HUES64 (cell line): ENCODE results near the gene PDXK.

Source experiments
- H3K27ac ChIP-seq: 2 replicates; pipeline ENCODE4 v1.7.0; 2013; ENCODE audit warnings: low read depth, low read length, inconsistent platforms
- H3K27me3 ChIP-seq: 2 replicates; pipeline ENCODE4 v1.6.1; 2013; ENCODE audit warnings: mild to moderate bottlenecking, low read length; ENCODE audit not compliant: insufficient read depth
- H3K36me3 ChIP-seq: 2 replicates; pipeline ENCODE4 v1.6.1; 2013; ENCODE audit warnings: mild to moderate bottlenecking, low read length; ENCODE audit not compliant: insufficient read depth
- H3K4me1 ChIP-seq: 2 replicates; pipeline ENCODE4 v1.6.1; 2013; ENCODE audit warnings: mild to moderate bottlenecking, low read length, moderate library complexity; ENCODE audit not compliant: insufficient read depth
- H3K4me3 ChIP-seq: 2 replicates; pipeline ENCODE4 v1.5.1; 2013; ENCODE audit warnings: mild to moderate bottlenecking, low read length, moderate library complexity
- H3K9ac ChIP-seq: 2 replicates; pipeline ENCODE4 v1.6.1; 2013; ENCODE audit warnings: mild to moderate bottlenecking, low read depth, low read length
- H3K9me3 ChIP-seq: 2 replicates; pipeline ENCODE4 v1.6.1; 2013; ENCODE audit warnings: low read depth, low read length; ENCODE audit not compliant: insufficient read depth
- WGBS: fragments of 150-250, 120-280 bp; methylation state at CpG from one replicate; pipeline ENCODE4 v1.1.7; 2013; ENCODE audit warnings: missing lambda C conversion rate; 5-methylcytosine and 5-hydroxymethylcytosine counted together

Gene PDXK

DNA sequence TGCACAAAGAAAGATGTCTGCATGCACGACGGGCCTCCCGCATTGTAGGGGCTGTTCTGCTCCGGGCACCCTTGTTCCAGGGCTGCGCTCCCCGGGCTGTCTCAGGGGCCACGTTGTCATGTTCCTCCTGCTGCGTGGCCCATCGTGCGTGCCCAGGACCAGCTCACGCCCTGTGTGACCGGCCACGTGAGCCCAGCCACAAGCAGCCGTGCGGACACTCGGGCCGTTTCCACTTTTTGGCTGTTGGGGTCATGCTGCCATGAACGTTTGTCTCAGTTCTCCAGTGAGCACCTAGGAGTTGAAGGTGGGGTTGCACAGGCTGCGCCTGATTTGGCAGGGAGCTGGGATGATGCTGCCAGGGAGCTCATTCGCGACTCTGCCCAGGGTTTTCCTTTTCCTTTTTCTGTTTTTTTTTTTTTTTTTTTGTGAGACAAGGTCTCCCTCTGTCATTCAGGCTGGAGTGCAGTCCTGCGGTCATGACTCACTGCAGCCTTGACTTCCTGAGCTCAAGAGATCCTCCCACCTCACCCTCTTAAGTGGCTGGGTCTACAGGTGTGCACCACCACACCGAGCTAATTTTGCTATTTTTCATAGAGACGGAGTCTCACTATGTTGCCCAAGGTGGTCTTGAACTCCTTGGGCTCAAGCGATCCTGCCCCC lies 17.4 kb downstream of the PDXK start:
- no peaks in the 10 kb centered on the region for H3K9me3 ChIP-seq
- H3K4me3 ChIP-seq, result no peak overlapping the region
- 95% methylated on average over 25 of the region's 25 CpGs for WGBS
- no peaks in the 10 kb centered on the region for H3K36me3 ChIP-seq
- no peaks in the 10 kb centered on the region for H3K27me3 ChIP-seq
- H3K9ac ChIP-seq, result no peak overlapping the region
- H3K27ac ChIP-seq, result no peak overlapping the region
- peaks cover 4% of the 10 kb centered on the region; the same call in 1 of the 2 replicates for H3K4me1 ChIP-seq

DNA sequence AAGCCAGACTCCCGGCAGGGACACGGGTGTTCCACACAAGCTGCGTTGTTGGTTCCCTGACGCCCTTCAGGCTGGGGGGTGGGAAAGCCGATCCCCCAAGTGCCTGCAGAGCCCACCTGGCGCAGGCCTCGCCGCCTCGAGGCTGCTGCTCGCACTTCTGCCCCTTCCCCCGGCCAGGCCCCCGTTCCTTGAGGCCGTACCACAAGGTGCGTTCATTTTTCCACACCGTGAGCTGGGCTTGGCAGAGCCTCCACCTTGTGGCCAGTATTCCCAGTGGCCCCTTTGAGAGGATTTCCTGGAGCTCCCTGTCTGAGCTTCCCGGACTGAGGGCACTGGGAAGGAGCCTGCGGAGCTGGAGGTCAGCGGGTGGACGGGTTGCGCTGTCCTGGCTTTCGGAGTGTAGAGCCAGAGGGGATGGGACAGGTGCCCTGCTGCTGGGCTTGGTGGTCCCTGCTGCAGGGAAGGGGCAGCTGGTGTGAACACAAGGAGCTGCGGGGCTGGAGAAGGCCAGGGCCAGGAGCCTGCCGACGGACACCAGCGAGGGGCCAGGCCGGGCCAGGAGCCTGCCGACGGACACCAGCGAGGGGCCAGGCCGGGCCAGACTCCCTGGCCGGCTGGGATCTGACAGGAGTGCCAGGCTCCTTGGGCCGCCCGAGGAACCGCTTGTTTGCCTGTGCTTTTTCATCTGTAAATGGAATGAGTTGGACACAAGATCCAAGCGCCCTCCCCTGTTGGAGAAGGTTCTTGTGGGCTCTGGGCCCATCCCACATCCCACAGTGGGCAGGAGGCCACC lies 18.4 kb downstream of the PDXK start:
- no peak overlapping the region for H3K9ac ChIP-seq
- no peaks in the 10 kb centered on the region for H3K27me3 ChIP-seq
- 94% methylated on average over 35 of the region's 35 CpGs for WGBS
- no peak overlapping the region for H3K27ac ChIP-seq
- peaks cover 4% of the 10 kb centered on the region; the same call in 1 of the 2 replicates for H3K4me1 ChIP-seq
- H3K36me3 ChIP-seq, result 0 out of 2 replicates have a peak, but pooled peaks cover 3% of the 10 kb centered on the region
- H3K4me3 ChIP-seq, result no peak overlapping the region
- H3K9me3 ChIP-seq, result no peaks in the 10 kb centered on the region

DNA sequence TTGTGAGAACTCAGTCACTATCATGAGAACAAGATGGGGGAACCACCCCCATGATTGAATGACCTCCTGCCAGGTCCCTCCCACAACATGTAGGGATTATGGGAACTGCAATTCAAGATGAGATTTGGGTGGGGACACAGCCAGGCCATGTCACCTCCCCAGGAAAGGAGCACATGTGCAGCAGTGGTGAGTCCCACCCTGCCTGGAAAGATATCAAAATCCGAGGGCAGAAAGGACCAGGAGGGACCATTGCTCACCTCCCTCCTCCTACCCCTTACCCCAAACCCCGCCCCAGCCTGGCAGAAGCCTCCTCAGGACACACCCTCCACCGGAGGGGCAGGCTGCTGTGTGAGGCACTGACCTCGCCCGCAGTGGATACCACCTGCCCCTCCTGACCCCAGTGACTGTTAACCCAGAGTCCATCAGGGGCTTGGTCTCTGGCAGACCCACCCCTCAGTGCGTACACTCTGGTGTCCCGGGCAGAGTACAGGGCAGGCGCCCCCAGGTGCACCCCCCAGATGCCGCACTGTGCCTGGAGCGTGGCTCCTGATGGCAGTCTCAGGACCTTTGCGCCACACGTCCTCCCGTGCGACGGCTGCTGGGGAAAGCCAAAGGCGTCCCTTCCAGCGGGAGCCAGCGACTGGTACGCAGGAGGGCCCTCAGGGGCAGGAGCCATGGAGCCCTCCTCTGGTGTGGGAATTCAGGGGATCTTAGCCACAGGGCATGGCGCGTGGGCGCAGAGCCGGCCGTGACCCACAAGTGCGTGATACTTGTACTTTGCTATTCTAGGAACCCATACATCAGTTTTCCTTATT lies 20.9 kb downstream of the PDXK start:
- peak overlapping the region; percentile 80 for H3K27ac ChIP-seq
- H3K4me1 ChIP-seq, result no peaks in the 10 kb centered on the region
- H3K36me3 ChIP-seq, result peaks cover 20% of the 10 kb centered on the region
- H3K9me3 ChIP-seq, result no peaks in the 10 kb centered on the region
- H3K9ac ChIP-seq, result no peak overlapping the region
- no peaks in the 10 kb centered on the region for H3K27me3 ChIP-seq
- H3K4me3 ChIP-seq, result no peak overlapping the region
- WGBS, result 74% methylated on average over 25 of the region's 25 CpGs

DNA sequence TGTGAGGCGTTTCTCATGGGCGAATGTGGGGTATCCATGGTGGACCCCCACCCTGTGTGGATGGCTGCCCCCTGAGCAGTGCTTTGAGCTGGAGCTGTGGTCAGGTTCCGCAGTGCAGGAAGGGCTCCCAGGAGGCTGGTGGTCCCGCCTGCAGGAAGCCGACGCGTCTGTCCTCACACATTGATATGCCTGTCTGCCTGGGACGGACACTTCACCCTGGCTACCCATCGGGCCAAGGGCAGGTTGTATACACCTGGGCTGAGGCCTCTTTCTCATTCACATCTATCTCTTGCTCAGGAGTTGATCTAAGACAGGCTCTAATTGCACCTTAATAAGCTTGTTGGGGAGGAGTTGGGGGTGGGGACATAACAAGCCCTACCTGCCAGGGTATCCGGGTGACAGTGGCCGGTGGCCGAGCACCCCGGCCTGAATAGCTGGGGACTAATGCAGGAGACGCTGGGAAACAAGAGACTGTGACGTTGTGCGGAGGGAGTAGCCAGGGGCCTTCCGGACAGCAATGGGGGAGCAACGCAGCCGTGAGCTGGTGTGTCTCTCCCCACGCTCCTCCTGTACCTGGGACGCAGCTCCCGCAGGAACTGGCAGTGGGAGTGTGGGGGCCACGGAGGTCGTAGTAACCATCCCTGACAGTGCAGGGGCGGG lies 21.7 kb downstream of the PDXK start:
- Histone ChIP-seq H3K36me3 (peaks cover 26% of the 10 kb centered on the region), H3K27me3 (no peaks in the 10 kb centered on the region), H3K9ac (no peak overlapping the region), H3K27ac (peak overlapping the region; percentile 80), H3K9me3 (no peaks in the 10 kb centered on the region), H3K4me1 (no peaks in the 10 kb centered on the region), H3K4me3 (no peak overlapping the region)
- 26% methylated on average over 21 of the region's 25 CpGs for WGBS

DNA sequence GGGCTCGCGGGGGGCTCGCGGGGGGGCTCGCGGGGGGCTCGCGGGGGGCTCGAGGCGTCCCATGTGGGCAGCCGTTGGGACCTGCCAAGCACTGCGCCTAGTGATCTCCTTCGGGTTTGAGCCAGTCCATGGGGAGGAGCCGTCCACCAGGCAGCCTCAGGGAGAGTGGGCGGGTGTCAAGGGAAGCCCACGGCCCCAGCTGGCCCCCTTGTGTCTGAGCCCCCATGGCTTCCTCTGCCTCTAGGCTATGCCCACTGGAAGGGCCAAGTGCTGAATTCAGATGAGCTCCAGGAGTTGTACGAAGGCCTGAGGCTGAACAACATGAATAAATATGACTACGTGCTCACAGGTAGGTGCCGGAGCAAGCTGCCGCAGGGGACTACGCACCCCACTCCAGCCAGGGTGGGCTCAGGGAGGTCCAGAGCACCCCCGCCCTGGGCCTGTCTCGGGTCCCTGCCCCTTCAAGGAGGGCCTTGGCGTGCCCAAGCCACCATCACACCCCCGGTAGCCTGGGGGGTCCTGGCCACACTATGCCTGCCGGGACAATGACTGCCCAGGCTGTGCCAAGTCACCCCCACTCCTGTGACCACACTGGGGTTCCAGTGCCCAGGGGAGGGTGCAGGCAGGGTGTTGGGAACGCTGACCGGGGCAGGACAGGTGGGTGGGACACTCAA lies 22.6 kb downstream of the PDXK start:
- H3K4me1 ChIP-seq, result no peaks in the 10 kb centered on the region
- no peaks in the 10 kb centered on the region for H3K27me3 ChIP-seq
- no peak overlapping the region for H3K4me3 ChIP-seq
- H3K36me3 ChIP-seq, result peaks cover 35% of the 10 kb centered on the region
- no peak overlapping the region for H3K9ac ChIP-seq
- H3K9me3 ChIP-seq, result no peaks in the 10 kb centered on the region
- WGBS, result 73% methylated on average over 28 of the region's 28 CpGs
- H3K27ac ChIP-seq, result peak overlapping the region; percentile 62; the same call in 1 of the 2 replicates

DNA sequence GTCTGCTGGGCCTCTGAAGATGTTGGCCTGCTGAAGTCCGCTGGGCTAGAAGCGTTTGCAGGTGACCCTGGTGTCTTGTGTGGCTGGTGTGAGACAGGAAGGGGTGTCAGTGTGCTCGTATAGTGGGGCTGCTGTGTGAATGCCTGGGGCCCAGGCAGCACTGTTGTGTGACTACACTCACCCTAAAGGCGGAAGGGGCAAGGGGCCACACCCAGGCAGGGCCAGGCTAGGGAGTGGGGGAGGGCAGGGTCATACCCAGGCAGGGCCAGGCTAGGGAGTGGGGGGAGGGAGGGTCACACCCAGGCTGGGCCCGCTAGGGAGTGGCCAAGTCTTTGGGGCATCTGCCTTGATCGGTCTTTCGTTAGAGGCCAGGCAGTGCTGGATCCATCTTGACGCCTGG lies 25.0 kb downstream of the PDXK start:
- H3K4me1 ChIP-seq, result no peaks in the 10 kb centered on the region
- H3K36me3 ChIP-seq, result peaks cover 48% of the 10 kb centered on the region
- no peak overlapping the region for H3K9ac ChIP-seq
- WGBS, result 92% methylated on average over 8 of the region's 8 CpGs
- H3K4me3 ChIP-seq, result no peak overlapping the region
- H3K9me3 ChIP-seq, result no peaks in the 10 kb centered on the region
- no peaks in the 10 kb centered on the region for H3K27me3 ChIP-seq
- H3K27ac ChIP-seq, result no peak overlapping the region

DNA sequence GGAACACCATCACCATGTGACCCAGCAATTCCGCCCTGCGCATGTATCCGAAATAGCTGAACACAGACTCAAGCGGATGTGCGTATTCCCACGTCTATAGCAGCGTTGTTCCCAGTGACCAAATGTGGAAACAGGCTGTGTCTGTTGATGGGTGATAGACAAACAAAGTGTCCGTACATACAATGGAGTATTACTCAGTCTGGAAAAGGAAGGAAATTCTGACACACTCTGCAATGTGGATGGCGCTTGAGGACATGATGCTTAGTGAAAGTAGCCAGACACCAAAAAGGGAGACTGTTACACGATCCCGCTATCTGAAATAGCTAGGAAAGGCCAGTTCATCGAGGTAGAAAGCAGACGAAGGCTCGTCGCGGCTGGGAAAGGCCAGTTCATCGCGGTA lies 25.8 kb downstream of the PDXK start:
- H3K9ac ChIP-seq, result no peak overlapping the region
- WGBS, result 96% methylated on average over 18 of the region's 18 CpGs
- no peaks in the 10 kb centered on the region for H3K27me3 ChIP-seq
- H3K9me3 ChIP-seq, result no peaks in the 10 kb centered on the region
- H3K4me1 ChIP-seq, result no peaks in the 10 kb centered on the region
- no peak overlapping the region for H3K27ac ChIP-seq
- H3K36me3 ChIP-seq, result peaks cover 49% of the 10 kb centered on the region
- H3K4me3 ChIP-seq, result no peak overlapping the region

DNA sequence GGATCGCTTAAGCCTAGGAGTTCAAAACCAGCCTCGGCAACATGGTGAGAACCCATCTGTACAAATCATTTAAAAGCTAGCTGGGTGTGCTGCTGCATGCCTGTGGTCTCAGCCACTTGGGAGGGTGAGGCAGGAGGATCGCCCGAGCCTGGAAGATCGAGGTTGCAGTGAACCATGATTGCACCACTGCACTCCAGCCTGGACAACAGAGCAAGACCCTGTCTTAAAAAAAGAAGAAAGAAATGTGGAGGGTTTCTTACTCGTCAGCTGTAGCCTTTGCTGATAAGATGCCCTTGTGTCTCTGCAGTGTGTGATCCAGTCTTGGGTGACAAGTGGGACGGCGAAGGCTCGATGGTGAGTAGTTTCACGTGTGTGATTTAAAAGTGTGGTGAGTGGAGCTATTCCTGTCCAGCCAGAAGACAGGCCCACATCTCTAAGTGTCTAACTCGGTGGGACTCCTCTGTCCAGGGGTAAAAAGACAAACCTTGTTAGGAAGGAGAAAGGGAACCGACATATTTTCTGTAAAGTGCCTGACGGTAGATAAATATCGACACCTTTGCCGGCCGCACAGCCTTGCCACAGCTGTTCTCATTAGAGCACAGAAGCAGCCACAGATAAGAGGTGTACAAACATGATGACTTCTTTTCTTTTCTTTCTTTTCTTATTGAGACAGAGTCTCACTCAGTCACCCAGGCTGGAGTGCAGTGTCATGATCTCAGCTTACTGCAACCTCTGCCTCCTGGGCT lies 27.0 kb downstream of the PDXK start:
- 95% methylated on average over 16 of the region's 16 CpGs for WGBS
- no peak overlapping the region for H3K4me3 ChIP-seq
- H3K36me3 ChIP-seq, result peaks cover 55% of the 10 kb centered on the region
- H3K9me3 ChIP-seq, result no peaks in the 10 kb centered on the region
- no peak overlapping the region for H3K9ac ChIP-seq
- H3K27me3 ChIP-seq, result no peaks in the 10 kb centered on the region
- H3K4me1 ChIP-seq, result no peaks in the 10 kb centered on the region
- H3K27ac ChIP-seq, result no peak overlapping the region

DNA sequence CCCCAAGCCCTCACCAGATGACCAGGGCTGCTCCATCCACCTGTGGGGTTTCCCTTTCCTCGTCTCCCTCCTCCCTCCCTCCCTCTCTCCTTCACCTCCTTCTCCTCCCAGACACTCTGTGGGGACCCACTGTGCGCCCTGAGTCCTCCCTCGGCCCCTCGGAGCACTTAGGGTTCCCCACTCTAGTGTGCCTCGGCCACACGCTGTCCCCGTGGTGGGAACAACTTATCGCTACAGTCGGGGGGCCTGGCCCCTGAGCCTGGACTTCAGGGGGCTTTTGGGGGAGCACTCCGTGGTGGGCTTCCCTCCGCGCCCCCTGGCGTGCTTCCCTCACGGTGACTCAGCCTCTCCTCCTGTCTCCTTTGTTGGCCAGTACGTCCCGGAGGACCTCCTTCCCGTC lies 29.7 kb downstream of the PDXK start:
- Histone ChIP-seq H3K27ac (no peak overlapping the region), H3K27me3 (no peaks in the 10 kb centered on the region), H3K9me3 (no peaks in the 10 kb centered on the region), H3K9ac (no peak overlapping the region), H3K4me3 (no peak overlapping the region), H3K36me3 (peaks cover 65% of the 10 kb centered on the region), H3K4me1 (no peaks in the 10 kb centered on the region)
- 95% methylated on average over 17 of the region's 17 CpGs for WGBS

DNA sequence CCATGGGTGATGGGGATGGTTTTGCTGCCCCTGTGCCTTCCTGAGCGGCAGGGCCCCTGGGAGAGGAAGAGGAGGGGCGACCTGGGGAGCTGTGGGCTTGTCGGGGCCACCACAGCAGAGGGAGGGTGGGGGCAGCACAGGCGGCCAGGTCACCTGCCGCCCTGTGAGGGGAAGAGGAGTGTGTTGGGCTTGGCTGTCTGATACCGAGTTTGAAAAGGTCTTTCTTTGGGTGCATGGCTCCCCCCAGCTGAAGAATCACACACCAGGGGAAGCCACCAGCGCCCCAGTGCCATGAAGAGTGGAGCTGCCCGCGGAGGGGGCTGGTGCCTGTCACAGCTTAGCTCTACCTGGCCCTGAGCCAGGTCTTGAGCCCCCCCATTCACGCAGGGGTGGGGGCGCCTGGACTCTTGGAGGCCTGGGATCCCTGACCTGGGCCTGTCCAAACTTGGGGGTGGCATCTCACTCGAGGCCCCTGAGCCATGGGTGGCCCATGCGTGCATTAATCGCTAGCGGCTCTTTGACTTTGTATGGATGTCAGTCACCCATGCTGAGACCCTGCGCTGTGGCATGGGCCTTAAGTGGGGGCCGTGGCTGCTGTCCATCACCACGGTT lies 30.8 kb downstream of the PDXK start:
- no peaks in the 10 kb centered on the region for H3K27me3 ChIP-seq
- no peak overlapping the region for H3K27ac ChIP-seq
- no peak overlapping the region for H3K9ac ChIP-seq
- H3K4me3 ChIP-seq, result no peak overlapping the region
- peaks cover 65% of the 10 kb centered on the region for H3K36me3 ChIP-seq
- H3K9me3 ChIP-seq, result no peaks in the 10 kb centered on the region
- no peaks in the 10 kb centered on the region for H3K4me1 ChIP-seq
- 95% methylated on average over 18 of the region's 18 CpGs for WGBS
